Ovary (tissue), 9 donors: ENCODE results near the gene DPY19L2. TPM values are rescaled to one million over a fixed set of nuclear protein-coding genes. Genes with fewer than 3 reads are reported as not detected.
A peak's percentile ranks its signal among the peaks of the same experiment; 100 is the strongest.
"Not testable (repeated sequence)": the region's sequence is repeated elsewhere in the genome, so short reads cannot be mapped to it uniquely, and the experiment has no call there.

Experiments used
- DNase-seq, 5 donors: peaks; one replicate each; pipeline ENCODE4 v3.0.0-alpha.2; 2019 to 2020
- H3K27ac ChIP-seq, 2 donors: fragments of 200-600 bp; one replicate each; pipeline versions ENCODE4 v1.5.1 to v1.8.0; 2019 to 2022
- H3K27me3 ChIP-seq: fragments of 200-600 bp; one replicate; pipeline ENCODE4 v1.8.0; 2022
- H3K36me3 ChIP-seq: fragments of 200-600 bp; sonication (generic); one replicate; pipeline ENCODE4 v1.5.1; 2019
- H3K4me1 ChIP-seq: one replicate; pipeline ENCODE4 v1.8.1; 2013; ENCODE audit warnings: mild to moderate bottlenecking, moderate library complexity; ENCODE audit not compliant: insufficient read depth
- H3K4me3 ChIP-seq: fragments of 200-600 bp; sonication (generic); one replicate; pipeline ENCODE4 v1.5.1; 2017
- H3K9me3 ChIP-seq, 2 donors: fragments of 200-600 bp in 1 of 2; sonication (generic) in 1 of 2; one replicate each; pipeline versions ENCODE4 v1.5.1 to v1.8.1; 2013 to 2019; ENCODE audit warnings: mild to moderate bottlenecking in 1 of 2, moderate library complexity in 1 of 2
- EP300 ChIP-seq: sonication (generic); formaldehyde crosslinking; IDR thresholded peaks from one replicate; pipeline ENCODE4 v1.6.1; 2017; ENCODE audit warnings: antibody characterized with exemption
- POLR2A ChIP-seq: fragments of 450-650 bp; IDR thresholded peaks from one replicate; pipeline ENCODE4 v1.6.1; 2017; ENCODE audit warnings: antibody characterized with exemption, mild to moderate bottlenecking, moderate library complexity
- WGBS, 3 donors: extraction: QIAGEN DNeasy Blood & Tissue Kit in 1 of 3; methylation state at CpG; one replicate each; pipeline versions ENCODE4 v1.1.5 to v1.1.7; 2013 to 2017; 5-methylcytosine and 5-hydroxymethylcytosine counted together
- intact Hi-C, 4 donors: fragments of 100-400 bp; cut with DNase I; formaldehyde crosslinking; loops; one replicate each; pipeline versions ENCODE4 v1.11.0 to v1.15.1; 2022 to 2023
- polyA plus RNA-seq, 2 donors: library from polyadenylated mRNA; stranded (reverse); fragments of 200-250 nt in 1 of 2; fragments of 350-450 nt in 1 of 2; fragmentation: Illumina TruSeq in 1 of 2; extraction: RNeasy Lipid Tissue Mini Kit (QIAGEN cat#74804) in 1 of 2; gene quantifications; one replicate each; pipeline ENCODE4 v1.2.3, GENCODE V29; 2013 to 2014
- total RNA-seq, 7 donors: library from RNA; depleted of rRNA in 2 of 7; stranded (reverse); fragments of >200 nt in 2 of 7; fragmentation: NEBNext Ultra II Directional in 3 of 7; extraction: Animal tissue kit (Norgen Biotek cat#: 25700) in 3 of 7; gene quantifications; one replicate each; pipeline versions ENCODE4 v1.1.0 to v1.2.4, GENCODE V29; 2016 to 2023
- TF ChIP-seq, protein P1 (sequence below), 3 donors: fragments of 450-650 bp in 2 of 3; fragments of 200-600 bp in 1 of 3; IDR thresholded peaks; one replicate each; pipeline versions ENCODE4 v1.5.1 to v1.8.0; 2016 to 2022; ENCODE audit warnings: antibody characterized with exemption in 3 of 3, mild to moderate bottlenecking in 1 of 3
- donor health status: DM: no; HTN: no; CAD: no; lungs with moderate emphysema.
- donor health status: DM: no; HTN: no; CAD: no.
- donor health status: Bipolar disorder and iron deficiency.
- donor health status: DM: yes; HTN: yes; CAD: no.
- donor health status: DM: no; HTN: no; CAD: no.
- donor health status: DM: yes; HTN: yes; CAD: no.

The DPY19L2 gene
- total and polyA plus RNA-seq, 9 donors: 14.2 to 31.2 (median 23.2) TPM

DNA sequence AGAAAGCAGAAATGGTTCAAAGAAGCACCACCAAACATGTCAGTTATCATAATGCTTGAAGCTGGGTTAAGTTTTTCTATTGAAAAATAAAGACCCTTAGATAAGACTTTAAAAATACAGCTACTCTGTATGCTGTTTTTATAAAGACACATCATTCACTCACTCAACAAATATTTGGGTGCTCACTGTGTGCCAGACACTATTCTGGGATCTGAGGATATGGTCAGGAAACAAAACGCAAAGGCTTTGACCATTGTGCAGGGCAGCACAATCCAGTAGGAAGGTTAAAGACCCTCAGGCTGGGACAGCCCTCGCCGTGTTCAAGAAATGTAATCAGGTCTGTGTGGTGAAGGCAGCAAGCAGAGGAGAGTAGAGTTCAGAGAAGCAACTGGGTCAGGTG is 38.0 kb upstream of the DPY19L2 start:
- H3K4me1 ChIP-seq: no peaks in the 10 kb centered on the region
- WGBS, 3 donors: 90 to 96% (median 91%) methylated on average over 3 of the region's 3 CpGs
- no peaks in the 10 kb centered on the region for H3K27me3 ChIP-seq
- no peaks in the 10 kb centered on the region for H3K36me3 ChIP-seq
- TF ChIP-seq POLR2A (no peak), EP300 (no peak)
- TF ChIP-seq, protein P1, sequence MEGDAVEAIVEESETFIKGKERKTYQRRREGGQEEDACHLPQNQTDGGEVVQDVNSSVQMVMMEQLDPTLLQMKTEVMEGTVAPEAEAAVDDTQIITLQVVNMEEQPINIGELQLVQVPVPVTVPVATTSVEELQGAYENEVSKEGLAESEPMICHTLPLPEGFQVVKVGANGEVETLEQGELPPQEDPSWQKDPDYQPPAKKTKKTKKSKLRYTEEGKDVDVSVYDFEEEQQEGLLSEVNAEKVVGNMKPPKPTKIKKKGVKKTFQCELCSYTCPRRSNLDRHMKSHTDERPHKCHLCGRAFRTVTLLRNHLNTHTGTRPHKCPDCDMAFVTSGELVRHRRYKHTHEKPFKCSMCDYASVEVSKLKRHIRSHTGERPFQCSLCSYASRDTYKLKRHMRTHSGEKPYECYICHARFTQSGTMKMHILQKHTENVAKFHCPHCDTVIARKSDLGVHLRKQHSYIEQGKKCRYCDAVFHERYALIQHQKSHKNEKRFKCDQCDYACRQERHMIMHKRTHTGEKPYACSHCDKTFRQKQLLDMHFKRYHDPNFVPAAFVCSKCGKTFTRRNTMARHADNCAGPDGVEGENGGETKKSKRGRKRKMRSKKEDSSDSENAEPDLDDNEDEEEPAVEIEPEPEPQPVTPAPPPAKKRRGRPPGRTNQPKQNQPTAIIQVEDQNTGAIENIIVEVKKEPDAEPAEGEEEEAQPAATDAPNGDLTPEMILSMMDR (IDR thresholded peaks at IDR 0.05): no peak
- H3K27ac ChIP-seq: no peak overlapping the region
- DNase-seq: no peak
- no peak overlapping the region for H3K4me3 ChIP-seq
- no peaks in the 10 kb centered on the region for H3K9me3 ChIP-seq
- intact Hi-C loops: no loop called here

DNA sequence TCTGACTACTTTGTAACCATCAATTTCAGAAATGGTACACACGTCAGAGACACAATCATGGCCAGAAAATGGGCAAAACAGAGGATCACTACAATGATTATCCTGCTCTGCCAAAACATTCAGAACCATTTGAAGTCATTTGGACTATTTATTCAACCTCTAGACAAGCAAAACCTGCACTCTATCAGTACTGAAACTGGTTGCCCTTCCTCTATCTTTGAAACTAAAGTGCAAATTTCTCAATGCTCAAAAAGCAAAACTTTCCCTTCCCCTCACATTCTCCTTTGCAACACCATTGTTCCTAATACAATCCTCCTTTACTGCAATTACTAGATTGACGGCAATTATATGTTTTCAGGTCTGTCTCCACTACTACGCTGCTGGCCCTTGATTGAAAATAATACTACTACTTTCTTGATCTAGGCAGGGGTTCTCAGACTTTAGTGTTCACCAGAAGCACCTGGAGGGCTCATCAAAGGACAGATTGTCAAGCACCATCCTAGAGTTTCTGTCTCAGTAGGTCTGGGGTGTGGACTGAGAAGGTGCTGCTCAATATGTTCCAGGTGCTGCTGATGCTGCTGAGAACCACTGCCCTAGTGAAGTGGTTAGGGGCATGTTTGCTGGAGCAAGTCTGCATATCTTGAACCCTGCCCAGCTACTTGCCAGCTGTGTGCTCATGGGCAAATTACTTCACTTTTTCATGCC is 31.5 kb upstream of the DPY19L2 start:
- H3K27me3 ChIP-seq, H3K4me3 ChIP-seq, H3K9me3 ChIP-seq, H3K27ac ChIP-seq, DNase-seq, intact Hi-C loops, H3K4me1 ChIP-seq, H3K36me3 ChIP-seq: not testable (repeated sequence)
- WGBS, 3 donors: 83 to 89% (median 87%) methylated on average over 3 of the region's 3 CpGs

DNA sequence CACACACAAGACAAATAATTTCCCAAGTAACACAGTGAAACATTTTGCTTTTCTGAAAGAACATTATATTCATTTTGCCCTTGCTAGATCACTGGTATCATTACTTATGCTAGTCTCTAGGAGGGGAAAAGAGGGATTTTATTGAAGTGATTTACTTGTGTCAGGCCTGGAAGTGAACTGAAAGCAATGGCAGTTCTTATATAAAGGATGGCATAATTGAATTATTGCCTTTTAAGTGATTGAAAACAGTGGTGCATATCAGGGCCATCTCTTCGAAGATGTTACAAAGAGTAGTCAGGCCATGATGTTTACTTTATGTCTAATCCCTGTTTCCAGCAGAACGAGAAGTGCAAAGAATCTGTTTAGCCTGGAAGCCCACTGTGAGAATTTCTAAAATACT is 30.7 kb upstream of the DPY19L2 start:
- WGBS, 3 donors: 45 to 60% (median 53%) methylated on average over 1 to 2 of the region's 2 CpGs
- intact Hi-C loops: not testable (repeated sequence)

DNA sequence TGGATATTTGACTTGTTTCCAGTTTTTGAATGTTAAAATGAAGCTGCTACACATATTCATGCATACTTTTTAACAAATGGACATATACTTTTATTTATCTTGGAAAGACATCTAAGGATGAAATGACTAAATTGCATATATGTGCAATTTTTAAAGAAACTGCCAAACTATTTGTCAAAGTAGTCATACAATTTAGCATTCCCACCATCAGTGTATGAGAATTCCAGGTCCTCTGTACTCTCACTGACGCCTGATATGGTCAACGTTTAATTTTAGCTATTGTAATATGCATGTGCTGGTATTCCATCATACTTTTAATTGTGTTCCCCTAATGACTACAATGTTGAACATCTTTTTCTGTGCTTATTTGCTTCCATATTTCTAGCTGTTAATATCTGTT is 22.5 kb upstream of the DPY19L2 start:
- not testable (repeated sequence) for H3K36me3 ChIP-seq

More for the DNA sequence above, 30.7 kb upstream of the DPY19L2 start:
- not testable (repeated sequence) for H3K27ac ChIP-seq, H3K27me3 ChIP-seq, H3K4me3 ChIP-seq, H3K4me1 ChIP-seq, H3K36me3 ChIP-seq, DNase-seq, H3K9me3 ChIP-seq

DNA sequence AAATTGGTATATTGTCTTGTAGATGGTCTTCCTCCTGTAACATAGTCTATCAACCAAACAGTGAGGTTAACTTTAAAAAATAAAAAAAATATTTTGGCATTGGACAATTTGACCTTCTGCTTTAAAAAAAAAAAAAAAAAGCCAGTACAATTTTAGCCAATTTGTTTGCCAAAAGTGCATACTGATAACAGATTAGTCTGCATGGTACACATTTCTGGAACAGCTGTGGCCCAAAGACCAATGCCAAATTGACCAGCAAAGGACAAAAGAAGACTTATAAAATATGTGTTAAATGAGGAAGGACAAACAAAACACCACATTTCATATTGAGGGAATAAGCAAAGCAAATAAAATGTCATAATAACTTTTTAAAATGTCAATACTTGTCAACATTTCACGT is 20.8 kb upstream of the DPY19L2 start:
- WGBS, 3 donors: 60 to 76% (median 71%) methylated on average over 1 of the region's 1 CpG
- H3K4me3 ChIP-seq, H3K27me3 ChIP-seq, H3K36me3 ChIP-seq, intact Hi-C loops, H3K9me3 ChIP-seq, DNase-seq, H3K27ac ChIP-seq, H3K4me1 ChIP-seq: not testable (repeated sequence)

More for the DNA sequence above, 22.5 kb upstream of the DPY19L2 start:
- H3K9me3 ChIP-seq, H3K27me3 ChIP-seq, DNase-seq, H3K27ac ChIP-seq, H3K4me3 ChIP-seq, H3K4me1 ChIP-seq, intact Hi-C loops: not testable (repeated sequence)
- 76 to 87% (median 85%) methylated on average over 2 of the region's 2 CpGs for WGBS, 3 donors

DNA sequence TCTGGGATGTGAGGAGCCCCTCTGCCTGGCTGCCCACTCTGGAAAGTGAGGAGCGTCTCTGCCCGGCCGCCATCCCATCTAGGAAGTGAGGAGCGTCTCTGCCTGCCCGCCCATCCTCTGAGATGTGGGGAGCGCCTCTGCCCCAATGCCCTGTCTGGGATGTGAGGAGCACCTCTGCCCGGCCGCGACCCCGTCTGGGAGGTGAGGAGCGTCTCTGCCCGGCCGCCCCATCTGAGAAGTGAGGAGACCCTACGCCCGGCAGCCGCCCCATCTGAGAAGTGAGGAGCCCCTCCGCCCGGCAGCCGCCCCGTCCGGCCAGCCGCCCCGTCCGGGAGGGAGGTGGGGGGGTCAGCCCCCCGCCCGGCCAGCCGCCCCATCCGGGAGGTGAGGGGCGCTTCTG is 18.3 kb upstream of the DPY19L2 start:
- H3K4me1 ChIP-seq, H3K27ac ChIP-seq, H3K36me3 ChIP-seq, DNase-seq, H3K9me3 ChIP-seq, intact Hi-C loops, H3K27me3 ChIP-seq, H3K4me3 ChIP-seq: not testable (repeated sequence)
- 94 to 98% (median 96%) methylated on average over 18 to 26 of the region's 29 CpGs for WGBS, 3 donors

DNA sequence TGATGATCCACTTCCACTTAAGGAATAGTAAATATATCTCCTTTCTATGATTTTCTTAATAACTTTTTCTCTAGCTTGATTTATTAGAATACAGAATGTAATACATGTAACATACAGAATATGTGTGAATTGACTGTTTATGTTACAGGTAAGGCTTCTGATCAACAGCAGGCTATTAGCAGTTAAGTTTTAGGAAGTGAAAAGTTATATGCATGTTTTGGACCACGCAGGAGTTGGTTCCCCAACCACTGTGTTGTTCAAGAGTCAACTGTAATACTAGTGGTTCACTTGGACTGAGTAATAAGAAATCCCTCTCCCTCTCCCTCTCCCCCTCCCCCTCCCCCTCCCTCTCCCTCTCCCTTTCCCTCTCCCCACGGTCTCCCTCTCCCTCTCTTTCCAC is 17.5 kb upstream of the DPY19L2 start:
- H3K9me3 ChIP-seq, H3K4me1 ChIP-seq, intact Hi-C loops, H3K4me3 ChIP-seq, H3K27ac ChIP-seq, H3K27me3 ChIP-seq, H3K36me3 ChIP-seq, DNase-seq: not testable (repeated sequence)
- WGBS, 3 donors: 80 to 84% (median 81%) methylated on average over 2 of the region's 2 CpGs

DNA sequence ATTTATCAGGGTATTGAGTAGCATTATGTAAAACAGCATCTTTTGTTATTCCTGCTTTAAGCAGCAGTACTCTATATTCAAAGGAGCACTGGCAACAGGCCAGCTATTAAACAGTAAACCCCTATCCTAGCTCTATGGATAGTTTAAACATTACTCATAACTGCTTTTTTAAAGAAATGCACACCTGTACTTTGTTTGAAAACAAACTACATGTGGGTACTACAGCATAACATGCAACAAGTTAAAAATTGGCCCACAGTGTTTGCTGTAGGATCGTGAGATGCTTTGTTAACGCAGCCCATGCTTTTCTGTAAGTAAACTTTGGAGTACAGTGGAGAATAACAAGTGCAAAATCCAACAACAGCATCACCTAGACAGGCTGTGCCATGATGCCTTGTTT is 14.3 kb upstream of the DPY19L2 start:
- H3K4me3 ChIP-seq, H3K27me3 ChIP-seq, H3K4me1 ChIP-seq, H3K36me3 ChIP-seq, DNase-seq, intact Hi-C loops, H3K27ac ChIP-seq, H3K9me3 ChIP-seq: not testable (repeated sequence)
- 81 to 90% (median 81%) methylated on average over 2 of the region's 2 CpGs for WGBS, 3 donors

DNA sequence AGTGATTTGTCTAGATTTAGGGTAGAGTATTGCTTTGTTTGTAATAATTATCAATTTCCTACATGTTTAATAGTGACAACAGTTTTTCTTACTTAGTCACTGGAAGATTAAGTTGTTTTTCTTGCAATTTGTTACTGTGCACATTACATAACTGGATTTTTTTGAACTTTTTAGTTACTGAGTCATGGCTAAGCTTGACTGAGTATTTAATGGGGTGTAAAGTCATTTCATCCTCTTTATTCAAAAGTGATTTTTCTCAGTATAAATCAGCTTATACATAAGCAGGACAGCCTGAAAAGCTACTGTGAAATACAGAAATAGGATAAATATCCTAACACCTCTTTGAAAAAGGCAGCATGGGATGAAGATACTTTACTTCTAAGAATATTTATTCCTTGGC is 12.5 kb upstream of the DPY19L2 start:
- H3K4me3 ChIP-seq, H3K9me3 ChIP-seq, H3K27me3 ChIP-seq, DNase-seq, H3K36me3 ChIP-seq, H3K4me1 ChIP-seq, intact Hi-C loops: not testable (repeated sequence)
- H3K27ac ChIP-seq: peak overlapping the region in 1 of 2 donors; percentile 27

DNA sequence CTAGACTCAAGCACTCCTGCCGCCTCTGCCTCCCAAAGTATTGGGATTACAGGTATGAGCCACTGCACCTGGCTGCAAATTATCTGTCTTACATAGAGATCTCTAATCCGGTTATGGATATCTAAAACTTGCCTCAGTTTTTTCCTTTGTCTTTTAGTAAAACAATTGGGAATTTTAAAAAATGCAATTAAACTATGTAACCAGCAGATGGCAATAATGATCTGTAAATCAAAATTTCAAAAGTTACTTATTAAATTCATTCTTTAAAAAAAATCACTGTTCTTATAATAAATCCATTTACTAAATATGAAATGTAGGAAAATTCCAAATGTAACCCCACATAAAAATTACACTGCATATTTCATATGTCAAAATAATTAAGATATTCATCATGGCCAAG is 4.3 kb upstream of the DPY19L2 start:
- H3K27me3 ChIP-seq, H3K4me1 ChIP-seq, H3K4me3 ChIP-seq, H3K9me3 ChIP-seq, DNase-seq, H3K36me3 ChIP-seq, H3K27ac ChIP-seq, intact Hi-C loops: not testable (repeated sequence)
- 11 to 17% (median 16%) methylated on average over 2 of the region's 2 CpGs for WGBS, 3 donors

DNA sequence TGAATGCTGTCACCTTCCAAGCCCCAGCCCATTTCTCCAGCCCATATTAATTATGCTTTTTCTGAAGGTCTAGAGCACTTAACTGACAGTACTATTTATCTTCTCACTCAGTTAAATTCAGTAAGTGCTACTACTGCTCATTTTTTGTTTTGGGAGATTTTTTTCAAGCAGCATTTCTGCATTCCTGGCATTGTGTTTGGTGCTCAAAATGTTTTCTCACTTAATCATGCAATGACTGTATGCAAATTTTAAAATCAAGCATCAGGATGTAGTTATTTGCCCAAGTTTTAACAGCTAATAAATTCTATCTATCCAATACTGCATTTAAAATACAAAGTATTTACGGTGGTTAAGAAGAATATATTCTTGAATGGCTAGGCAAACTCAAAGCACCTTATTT is 1.6 kb upstream of the DPY19L2 start:
- H3K27me3 ChIP-seq, DNase-seq, H3K4me1 ChIP-seq, H3K4me3 ChIP-seq, H3K36me3 ChIP-seq, H3K9me3 ChIP-seq: not testable (repeated sequence)
- WGBS, 3 donors: 93 to 95% (median 93%) methylated on average over 1 of the region's 1 CpG
- intact Hi-C loops: loop anchor here in 1 of 4 donors (5.0 kb wide), 1 partner anchor 132 kb away; no protein-coding TSS in a partner anchor
- peak overlapping the region in 1 of 2 donors; percentile 98 for H3K27ac ChIP-seq
